A204.1 (cell line): ENCODE results near the gene TMEM63C.

Experiments
- FAIRE-seq: peaks from 2 replicates; lab custom pipeline; 2012; peaks lifted over from hg19 to GRCh38; lab: Jason Lieb, UNC

The TMEM63C gene

DNA sequence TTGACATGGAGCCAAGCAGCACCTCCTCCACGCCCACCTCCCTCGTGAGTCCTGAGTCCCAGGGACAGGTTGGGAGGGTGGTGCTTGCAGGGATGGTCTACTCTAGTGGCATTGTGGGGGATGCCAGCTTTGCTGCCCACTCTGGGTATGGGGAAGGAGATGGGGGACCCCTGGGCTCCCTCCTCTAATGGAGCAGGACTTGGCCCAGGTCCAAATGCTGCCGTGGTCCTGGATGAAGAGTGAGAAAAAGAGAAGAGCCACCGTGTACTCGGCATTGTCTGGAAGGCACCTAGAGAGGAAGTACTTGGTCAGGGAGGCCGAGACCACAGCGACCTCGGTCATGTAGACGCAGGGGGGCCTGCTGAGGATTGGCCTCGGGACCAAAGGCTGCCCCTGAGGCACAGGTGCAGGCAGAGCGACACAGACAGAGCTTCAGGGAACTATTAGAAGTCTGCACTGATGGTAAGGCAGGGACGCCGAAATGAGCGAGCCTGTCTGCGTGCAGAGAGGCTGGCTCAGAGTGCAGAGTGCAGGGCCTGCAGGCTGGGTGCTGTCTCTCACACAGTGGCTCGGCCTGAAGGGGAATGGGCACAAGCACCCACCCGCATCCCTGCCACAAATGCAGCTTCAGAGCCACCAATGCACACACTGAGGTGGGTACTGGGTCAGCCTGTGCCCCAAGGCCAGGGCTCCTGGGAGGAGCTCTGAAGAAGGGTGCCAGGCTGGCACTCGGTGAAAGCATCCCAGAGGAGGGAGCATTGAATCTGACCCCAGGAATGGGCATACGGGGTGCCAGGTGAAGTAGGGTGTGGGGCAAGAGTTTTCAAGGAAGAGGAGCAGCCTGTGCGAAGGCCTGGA lies 72.0 kb downstream of the TMEM63C start:
- no peak for FAIRE-seq

DNA sequence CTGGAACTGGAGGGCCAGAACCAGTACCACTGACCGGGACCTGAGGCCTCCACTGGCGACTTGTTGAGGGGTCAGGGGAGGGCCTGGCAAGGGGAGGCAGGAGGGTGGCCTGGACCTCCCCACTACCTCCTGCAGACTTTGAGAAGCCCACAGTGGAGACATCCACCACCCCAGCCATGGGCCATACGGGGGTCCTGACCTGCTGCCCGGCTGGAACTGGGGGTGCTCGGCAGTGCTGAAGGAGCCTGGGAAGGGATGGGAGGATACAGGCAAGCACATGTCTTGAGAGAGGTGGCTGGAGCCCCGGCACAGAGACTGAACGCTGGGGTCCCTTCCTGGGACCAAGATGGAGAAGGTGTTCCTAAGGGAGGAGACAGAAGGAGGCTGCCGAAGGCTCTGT lies 75.1 kb downstream of the TMEM63C start:
- no peak for FAIRE-seq

DNA sequence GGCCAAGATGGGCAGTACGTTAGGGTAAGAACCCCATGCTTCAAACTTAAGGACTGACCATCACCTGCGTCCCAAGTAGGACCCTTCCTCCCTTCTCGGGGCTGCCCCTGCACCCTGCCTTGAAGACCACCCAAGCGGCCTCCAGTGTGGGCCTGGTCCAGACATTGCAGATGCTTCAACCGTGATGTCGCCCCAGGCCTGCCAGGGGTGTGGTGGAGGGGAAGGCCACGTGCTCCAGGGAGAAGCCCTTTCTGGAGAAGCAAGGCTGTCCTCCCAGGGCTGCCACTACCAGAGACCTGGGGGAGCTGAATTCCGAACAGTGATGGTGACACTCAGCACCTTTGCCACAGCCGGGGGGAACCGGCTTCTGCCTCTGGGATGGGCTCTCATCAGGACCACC lies 76.1 kb downstream of the TMEM63C start:
- no peak for FAIRE-seq

DNA sequence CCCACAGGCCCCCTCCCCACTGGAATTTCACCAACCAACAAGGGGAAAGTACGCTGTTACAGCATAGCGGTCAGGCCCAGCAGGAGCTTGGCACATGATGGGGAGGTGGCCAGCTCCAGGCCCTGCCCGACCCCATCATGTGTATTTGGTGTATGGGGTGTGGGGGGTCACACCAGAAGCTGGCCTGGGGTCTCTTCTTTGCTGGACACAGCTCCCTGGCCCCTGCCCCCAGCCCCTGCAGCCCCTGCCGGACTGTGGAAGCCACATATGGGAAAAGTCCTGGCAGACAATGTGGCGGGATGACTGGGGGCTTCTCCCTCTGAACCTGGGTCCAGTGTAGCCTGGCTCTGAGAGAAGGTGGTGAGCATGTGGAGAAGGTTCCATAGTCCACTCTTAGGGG lies 77.0 kb downstream of the TMEM63C start:
- no peak for FAIRE-seq

DNA sequence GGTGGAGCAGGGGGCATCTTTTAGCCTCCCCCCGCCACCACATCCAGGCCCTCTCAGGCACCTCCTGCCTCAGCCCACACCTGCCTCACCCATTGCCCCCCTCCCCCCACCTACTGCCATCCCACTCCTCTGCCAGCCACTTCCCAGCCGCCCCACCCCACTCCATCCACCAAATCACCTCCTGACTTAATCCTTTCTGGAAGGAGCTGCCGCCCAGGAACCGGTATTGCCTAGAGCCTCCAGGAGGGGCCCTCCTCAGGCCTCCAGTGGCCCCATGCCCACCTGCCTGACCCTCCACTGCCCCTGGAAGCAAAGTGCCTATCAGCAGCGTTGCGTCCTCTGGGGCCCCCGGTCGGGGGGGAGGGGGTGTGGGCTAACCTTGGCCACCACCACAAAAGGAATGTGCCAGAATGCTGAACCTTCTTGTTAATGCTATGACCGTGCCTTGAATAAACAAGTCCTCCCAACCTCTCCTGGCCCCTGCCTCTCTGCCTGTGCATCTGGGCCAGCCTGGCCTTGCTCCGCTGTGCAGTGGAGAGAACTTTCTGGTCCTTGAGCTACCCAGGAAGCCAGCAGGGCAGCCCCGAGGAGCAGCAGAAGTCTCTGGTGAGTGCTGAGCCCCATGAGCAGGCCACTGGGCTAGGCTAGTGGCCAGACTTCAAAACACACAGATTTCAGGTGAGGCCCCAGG lies 77.6 kb downstream of the TMEM63C start:
- no peak for FAIRE-seq

DNA sequence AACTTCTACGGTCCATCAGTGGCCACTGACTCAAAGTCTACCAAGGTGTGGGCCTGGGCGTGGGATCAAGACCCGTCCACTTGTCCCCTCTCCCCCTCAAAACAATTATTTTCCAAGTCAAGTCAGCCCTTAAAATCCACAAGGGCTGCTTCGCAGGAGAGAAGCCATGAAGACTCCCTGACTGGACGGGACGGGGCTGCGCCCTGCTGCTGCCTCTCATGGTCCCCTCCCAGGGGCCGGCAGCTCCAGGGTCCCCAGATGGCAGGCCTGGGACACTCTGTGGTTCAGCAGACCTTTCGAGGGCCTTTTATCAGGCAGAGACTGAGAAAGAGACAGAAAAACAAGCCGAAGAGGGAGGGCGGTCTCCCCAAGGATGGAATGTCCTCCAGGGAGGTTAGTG lies 78.6 kb downstream of the TMEM63C start:
- FAIRE-seq = no peak

DNA sequence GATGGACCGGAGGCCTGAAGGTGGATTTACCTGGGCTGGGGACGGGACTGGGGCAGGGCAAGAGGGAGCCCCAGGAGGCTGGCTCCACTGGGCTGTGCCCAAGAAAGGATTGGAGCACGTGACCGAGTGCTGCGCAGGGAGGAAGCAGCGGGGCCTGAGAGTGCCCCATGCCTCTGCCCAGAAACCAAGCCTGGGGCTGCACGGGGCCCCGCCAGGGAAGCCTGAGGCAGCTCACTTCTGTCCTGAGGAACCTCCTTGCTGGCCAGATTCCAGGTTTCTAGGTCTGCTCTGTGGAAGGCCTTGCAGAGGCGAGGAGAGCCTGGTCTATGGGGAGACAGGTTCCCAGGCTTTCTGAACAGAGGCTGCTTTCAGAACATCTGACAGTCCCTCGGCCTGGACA lies 79.0 kb downstream of the TMEM63C start:
- no peak for FAIRE-seq

DNA sequence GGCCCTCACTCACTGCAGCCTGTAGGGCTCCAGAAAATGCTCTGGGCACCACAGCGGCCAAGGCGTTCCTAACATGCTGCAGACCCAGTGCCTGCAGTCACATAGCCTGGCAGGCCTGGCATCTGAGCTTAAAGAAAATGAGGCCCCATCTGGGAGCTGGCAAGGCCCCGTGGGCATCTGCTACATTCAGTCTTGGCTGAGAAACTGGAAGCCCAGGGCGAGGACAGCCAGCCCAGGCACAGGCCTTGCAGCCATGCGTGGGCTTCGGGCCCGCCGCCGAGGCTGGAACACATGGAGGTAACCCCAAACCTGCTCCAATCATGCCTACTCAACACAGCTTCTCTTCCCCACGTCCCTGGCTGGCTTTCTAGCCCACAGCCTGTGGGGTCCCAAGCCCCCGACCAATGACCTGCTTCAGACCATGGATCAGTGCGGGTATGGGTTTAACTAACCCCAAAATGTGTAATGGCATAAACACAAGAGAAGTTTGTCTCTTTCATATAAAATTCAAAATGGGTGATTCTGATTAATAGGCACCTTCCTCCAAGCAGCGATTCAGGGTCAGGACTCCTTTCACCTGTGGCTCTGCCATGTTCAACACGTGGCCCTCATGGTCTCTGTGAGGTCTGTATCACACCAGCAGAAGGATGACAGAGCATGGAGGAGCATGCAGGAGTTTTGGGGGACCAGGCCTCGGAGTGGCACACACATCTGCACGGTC lies 83.0 kb downstream of the TMEM63C start:
- no peak for FAIRE-seq

DNA sequence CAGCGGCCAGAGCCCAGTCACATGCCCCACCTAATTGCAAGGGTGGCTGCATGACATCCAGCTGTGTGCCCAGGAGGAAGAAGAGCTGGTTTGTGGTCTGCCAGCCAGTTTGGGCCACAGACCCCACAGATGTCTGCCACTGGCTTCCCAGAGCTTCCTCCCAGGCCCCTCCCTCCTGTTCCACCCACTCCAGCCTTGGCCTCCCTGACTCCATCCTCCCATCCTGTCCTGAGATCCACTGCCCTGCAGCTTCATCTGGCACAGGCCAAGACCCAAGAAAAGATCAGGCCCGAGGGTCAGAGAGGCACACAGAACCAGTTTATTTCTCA lies 83.6 kb downstream of the TMEM63C start:
- FAIRE-seq = no peak

DNA sequence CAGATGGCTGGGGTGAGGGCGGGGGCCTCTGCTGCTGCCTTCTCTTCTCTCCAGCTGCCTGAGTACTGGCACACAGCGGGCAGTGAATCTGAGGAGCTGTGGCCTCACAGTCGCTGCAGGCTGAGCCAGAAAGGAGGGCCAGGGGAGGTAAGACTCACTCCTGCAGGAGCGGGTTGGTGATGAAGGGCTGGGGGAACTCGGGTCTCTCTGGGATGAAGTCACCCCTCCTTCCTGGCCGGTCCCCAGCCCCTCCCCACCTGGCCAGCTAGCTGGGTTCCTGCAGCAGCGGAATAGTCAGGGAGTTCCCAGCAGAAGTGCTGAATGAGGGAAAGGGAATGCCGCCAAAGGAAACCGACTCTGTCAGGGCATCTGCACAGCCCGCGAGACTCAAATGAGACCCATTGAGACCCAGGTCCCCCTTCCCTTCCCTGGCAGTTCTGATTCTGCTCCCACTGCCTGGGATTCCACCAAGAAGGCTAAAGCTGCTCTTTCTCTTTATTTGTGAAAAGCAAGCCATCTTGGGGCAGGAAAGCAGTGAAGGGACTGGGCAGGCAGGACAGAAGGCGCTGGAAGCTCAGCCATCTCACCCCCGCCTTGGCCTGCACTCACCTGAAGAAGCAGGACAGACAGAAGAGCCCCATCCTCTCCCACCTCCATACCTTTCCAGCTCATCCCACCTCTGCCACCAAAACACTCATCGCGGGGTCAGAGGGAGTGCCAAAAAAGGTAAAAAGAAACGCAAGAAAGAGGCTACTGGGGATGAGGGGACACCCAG lies 84.2 kb downstream of the TMEM63C start:
- FAIRE-seq = no peak

DNA sequence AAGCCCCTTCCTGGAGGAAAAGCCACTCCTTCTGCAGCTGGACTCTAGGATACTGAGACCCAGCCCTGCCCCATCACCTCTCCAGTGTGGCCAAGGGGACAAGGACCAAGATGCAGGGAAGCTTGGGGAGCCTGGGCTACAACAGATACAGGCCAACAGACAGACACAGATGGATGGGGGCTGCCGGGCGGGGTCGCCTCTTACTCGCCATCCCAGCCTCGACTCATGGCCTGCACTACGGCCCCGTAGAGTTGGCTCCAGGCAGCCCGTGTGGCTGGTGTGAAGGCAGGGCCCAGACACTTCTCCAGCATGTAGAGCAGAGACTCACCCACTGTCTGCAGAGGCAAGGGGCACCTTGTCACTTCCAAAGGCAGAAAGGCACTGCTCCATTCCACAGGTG lies 84.7 kb downstream of the TMEM63C start:
- no peak for FAIRE-seq

DNA sequence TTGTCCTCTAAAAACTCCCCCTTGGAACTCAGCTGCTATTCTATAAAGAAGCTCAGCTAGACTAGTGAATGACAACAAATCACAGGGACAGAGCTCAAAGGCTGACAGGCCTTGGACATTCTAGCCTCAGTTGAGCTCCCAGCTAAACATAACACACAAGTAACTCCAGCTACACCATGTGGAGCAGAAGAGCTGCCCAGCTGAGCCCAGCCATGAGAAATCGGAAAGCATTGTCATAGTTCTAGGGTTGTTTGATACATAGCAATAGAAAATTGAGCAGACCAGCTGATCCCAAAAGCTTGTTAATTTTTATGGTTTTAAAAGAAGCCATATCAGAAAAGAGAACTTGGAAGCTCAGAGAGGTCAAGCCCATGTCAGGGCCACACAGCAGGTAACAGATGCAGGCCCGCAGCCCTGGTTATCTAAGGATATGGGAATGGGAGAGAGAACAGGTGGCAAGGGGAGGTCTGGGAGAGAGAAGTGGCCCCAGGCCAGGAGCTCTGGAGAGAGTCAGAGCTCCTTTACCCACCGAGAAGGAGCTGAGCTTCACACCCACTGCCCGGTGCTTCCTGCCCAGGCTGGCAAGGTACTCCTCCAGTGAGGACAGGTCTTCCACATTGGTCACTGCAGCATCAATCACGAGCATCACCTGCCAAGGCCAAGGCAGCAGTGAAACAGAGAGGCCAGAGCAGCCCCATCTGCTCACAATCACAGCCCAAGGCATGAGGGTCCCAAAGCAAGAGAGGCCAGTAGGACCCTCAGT lies 86.5 kb downstream of the TMEM63C start:
- FAIRE-seq = no peak

DNA sequence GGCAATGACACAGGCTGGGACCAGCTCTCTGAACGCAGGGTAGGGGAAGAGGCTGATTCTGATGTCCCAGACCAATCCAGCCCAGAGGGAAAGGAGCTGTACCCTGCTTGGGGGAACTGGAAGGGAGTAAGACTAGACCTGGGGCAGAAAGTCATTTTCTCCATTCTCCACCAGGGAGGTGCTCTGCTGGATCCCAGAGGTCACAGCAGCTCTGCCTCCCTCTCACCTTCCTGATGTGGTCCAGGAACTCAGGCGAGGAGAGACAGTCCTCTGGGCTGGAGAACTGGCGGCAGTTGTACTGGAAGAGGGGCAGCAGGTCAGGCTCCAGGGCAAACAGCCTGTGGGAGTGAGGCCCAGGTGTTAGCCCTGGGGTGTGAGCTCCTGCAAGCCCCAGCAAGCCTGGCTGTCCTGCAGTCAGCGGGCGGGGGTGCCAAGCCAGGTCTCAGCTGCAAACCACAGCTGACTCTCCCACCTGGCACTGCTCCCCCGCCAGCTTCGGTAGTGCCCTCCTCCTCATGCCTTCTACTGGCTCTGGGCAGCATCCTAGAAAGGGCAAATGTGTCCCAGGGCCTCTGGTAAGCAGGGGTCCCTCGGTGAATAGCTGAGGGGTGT lies 87.5 kb downstream of the TMEM63C start:
- FAIRE-seq = no peak

DNA sequence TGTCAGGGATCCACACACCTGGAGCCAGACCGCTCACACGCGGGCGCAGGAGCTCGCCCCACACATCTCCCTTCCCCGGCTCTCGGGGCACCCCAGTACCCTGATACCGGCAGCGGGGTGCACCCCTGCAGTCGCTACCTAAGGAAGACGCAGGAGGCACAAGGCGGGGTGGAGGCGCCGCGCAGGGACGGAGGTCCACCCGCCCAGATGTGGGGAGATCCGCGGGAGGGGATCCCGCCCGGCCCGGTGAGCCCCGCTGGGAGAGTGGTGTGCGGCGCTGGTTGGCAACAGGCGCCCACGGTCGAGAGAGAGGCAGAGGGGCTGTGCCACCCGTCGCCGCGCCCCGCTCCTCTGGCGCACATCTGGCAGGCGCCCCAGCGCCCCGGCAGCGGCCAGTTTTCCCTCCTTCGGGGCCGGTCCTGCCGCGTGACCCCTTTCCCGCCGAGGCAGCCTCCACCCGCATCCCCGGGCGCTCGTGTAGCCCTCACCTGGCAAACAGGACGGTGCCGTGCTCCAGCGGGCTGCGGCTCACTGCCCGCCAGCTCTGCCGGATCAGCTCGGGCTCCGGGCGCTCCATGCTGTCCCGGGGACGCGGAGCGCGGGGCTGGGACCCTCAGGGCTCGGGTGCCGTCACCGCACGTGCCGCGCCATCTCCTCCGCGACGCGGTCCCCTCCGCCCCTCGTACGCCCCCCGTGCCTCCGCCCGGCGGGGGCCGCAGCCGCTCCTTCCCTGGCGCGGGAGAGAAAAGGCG lies 88.9 kb downstream of the TMEM63C start:
- no peak for FAIRE-seq

DNA sequence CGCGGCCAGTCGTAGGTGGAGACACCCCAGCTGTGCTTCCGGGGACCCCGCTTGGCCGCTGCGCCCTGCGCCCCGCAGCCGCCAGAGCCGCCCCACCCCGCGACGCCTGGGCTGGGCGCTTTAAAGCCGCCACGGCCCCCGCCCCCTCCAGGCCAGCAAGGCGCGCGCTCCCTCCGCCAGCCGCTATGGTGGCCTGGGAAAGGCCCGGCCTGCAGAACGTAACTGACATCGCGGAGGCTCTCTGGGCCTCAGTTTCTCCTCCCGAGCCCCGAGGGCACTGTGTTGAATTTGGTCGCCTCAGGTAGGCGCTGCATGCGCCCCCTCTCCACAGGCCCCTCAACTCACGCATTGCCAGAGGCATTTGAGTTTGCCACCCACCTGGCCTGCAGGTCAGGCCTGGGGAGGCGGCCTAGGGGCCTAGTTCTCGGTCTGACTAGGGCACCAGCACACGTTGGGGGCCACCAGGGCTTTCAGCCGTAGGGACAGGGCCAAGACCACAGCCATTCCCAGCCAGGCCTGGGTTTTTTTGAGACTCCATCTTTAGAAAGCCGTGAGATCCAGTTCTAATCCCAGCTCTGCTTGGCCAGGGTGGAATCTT lies 89.6 kb downstream of the TMEM63C start, which contains the start of gene NGB:
NGB (minus strand) TSS at position 94 of the 598 bp plus-strand sequence. CDS start 269 bp downstream, outside the sequence.
- FAIRE-seq = no peak

DNA sequence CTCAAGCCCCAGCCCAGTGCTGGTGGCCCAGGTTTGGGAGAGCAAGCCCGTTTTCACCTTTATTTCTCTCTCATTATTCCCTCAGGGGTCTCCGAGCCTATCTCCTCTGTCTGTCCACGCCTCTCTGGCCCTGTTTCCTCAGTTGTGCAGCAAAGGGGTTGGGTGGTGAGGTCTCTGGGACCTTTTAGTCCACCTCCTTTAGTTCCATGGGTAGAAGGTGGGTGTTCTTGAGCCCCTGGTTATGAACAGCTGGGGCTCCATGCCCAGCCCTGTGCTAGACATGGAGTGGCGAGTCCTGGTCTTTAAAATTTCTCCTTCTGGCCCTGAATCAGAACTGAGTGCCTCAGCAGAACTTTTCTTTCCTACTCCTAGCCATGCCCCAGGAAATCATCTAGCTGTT lies 90.7 kb downstream of the TMEM63C start:
- FAIRE-seq = no peak

DNA sequence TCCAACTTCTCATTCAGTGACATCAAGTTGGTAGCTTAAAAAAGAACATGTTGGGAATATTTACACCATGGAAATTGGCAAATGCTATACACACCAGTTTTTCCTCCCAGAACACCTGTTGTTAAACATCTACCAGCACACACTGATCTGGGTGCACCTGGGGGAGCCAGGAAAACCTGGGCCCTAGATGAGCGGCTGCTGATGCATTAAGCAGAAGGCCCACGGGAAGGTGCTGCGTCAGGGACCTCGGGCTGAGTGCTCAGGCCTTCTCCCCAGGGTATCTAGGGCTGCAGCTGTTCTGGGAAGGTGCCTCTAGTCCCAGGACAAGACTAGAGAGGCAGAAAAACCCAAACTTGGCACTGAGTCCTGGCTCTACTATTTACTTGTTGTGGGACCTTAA lies 92.2 kb downstream of the TMEM63C start:
- FAIRE-seq = no peak

DNA sequence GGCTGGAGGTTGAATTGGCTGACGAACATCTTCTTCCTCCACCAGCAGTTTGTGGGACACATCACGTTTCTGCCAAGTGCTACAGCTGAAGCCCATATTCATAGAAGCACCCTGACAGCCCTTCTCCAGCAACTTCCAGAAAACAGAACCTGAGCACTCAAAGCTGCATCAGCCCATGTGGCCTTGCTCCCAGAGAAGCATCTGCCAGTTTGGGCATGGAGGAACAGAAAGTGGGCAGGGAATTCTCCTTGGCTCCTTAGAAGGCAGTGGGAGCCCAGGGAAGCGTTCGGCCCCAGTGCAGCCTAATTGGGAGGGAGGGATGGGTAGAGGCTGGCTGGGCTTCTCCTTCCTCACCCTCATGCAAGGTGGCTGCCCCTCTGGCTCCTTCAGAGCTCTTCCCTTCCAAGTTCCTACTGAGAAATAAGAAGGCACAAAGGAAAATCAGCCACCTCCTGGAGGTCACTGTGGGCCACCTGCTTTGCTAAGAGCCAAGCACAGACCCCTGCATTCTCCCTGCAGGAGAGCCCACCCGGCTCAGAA lies 93.5 kb downstream of the TMEM63C start:
- no peak for FAIRE-seq

DNA sequence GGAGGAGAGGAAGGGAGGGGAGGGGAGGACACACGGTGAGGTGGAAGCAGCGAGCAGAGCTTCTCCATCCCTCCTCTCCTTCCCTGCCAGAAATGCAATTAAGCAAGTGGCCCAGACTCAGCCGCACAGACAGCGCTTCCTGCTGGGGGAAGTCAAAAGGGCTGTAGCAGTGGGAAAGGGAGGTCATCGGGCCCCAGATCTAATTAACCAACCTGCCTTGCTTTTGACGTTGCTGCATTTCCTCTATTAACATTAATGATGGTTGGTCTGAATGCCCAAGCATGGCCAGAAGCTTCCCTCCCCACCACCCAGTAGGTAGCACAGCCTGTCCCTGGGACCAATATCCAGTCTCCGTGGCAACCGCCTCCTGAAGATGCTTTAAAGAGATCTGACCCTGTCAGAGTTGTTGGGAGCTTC lies 94.0 kb downstream of the TMEM63C start:
- no peak for FAIRE-seq
